ENCODE results near the gene KDM3B. TPM values are rescaled to one million over a fixed set of nuclear protein-coding genes. Genes with fewer than 3 reads are reported as not detected.

Gene KDM3B
- total RNA-seq, 8 experiments from 2014 or later = 26.3 to 78.4 (median 56.4) TPM

DNA sequence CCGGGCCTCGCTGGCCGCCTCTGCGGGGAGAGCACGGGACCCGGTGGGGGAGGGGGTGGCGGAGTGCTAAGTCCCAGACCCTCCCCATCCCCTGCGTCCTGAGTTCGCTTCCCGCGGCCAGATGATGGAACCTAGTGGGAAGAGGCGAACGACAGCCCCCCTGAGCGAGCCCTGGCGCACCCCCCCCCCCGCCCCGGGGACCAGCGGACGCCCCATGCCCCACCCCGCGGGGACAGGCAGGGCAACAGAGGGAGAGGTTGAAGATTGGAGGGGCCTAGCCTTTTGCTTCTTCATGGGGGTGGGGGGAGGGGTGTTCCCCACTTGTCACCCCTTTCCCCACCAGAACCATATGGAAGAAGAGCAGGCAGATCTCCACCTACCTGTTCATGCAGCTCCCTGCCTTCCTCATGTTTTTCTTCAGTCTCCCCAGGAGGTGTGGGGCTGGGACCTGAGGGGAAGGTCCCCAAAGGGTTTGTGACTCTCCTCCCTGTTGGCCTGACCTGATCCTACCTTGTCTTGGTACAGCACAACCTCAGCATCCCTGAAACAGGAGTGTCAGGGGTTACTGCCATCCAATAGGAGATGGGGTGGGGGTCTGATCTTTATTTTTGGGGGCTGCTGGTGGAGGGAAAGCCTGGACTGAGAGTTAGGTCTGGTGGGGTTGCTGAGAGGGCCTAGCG is 13.9 kb upstream of the KDM3B start:
- Histone ChIP-seq H3K27ac (peak overlapping the region; percentile 98 to 100), H3K4me3 (peak overlapping the region; percentile 57 to 84 (median 69)), H3K4me1 (replicated peaks in 1 of 2) (peaks cover 8 to 10% of the 10 kb centered on the region in 2 donors)
- WGBS, 10 experiments = no CpG with 5 or more reads among the region's 22 CpGs
- peak in 1 of 8 experiments; percentile 5 for ATAC-seq (replicated peaks in 6 of 8)
- in situ Hi-C loops (cut with MboI; ENCODE audit: low pct_unique_long_range_greater_than_20kb in 2 of 9, low sequenced_read_pairs in 9 of 9, unreplicated experiment in 9 of 9) = no loop called here

DNA sequence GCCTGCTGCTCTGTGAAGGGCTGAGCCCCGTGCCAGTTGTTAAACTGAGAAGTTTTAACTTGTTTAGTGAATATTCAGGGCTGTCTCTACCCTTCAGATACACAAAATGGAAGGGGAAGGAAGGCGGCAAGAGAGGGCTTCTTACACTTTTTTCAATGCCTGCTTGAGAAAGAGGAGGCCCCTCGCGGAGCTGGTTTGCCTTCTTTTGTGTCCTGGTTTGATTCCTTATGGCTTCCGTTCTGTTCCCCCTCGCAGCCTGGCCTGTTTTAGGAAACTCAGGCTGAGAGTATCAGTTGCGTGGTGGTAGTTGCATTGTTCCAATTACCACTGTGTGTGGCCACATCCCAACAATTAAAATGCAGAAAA is 13.4 kb upstream of the KDM3B start:
- in situ Hi-C loops (cut with MboI; ENCODE audit: low pct_unique_long_range_greater_than_20kb in 2 of 9, low sequenced_read_pairs in 9 of 9, unreplicated experiment in 9 of 9) = no loop called here
- WGBS, 10 experiments = 0 to 20% (median 0%) methylated on average over 1 to 3 of the region's 7 CpGs; no CpG with 5 or more reads in 4 of the 10 experiments
- Histone ChIP-seq H3K4me1 (replicated peaks in 1 of 2) (peaks cover 8 to 10% of the 10 kb centered on the region in 2 donors), H3K4me3 (peak overlapping the region; percentile 57 to 84 (median 69)), H3K27ac (peak overlapping the region; percentile 98 to 100)
- peak in 2 of 8 experiments; percentile 1 to 2 for ATAC-seq (replicated peaks in 6 of 8)

DNA sequence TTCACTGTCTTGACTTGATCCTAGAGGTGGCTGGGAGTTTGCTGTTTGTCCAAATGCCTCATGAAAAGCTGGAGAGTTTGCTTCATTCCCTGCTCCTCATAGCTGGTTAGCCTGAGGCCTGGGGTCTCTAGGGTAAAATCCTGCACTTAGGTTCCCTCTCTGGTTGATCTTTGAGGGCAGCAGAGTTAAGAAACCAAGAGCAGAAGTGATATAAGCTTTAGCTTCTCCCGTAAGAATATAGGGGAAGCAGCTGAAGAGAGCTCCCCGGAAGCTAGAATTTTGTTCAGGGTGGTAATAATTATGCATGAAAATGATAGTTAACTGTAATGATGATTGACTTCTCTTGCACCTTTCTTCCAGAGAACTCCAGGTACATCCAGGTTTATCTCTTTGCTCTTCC is 13.0 kb upstream of the KDM3B start:
- Histone ChIP-seq H3K27ac (peak overlapping the region in 1 of 2 donors; percentile 100), H3K4me1 (replicated peaks in 1 of 2) (peaks cover 8 to 10% of the 10 kb centered on the region in 2 donors), H3K4me3 (peak overlapping the region; percentile 57 to 84 (median 69))
- ATAC-seq (replicated peaks in 6 of 8) = no peak
- WGBS, 10 experiments = 24 to 88% (median 66%) methylated on average over 1 to 2 of the region's 2 CpGs; no CpG with 5 or more reads in 4 of the 10 experiments
- in situ Hi-C loops (cut with MboI; ENCODE audit: low pct_unique_long_range_greater_than_20kb in 2 of 9, low sequenced_read_pairs in 9 of 9, unreplicated experiment in 9 of 9) = no loop called here

DNA sequence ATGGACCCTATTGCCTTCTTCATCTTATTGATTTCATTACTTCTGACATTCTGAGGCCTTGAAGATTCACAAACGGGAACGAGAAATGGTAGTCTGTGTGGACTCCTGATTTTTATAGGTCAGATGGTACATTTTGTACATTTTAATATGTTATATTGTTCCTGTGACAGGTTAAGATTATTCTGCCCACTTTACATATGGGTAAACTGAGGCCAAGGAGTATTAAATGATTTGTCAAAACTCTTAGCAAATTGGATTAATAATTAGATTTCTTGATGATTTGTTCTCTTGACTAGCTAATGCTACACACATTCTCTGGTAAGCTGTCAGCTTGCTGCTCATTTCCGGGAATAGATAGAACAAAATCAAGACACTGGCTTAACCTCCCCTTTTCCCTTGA is 12.5 kb upstream of the KDM3B start:
- H3K27ac ChIP-seq = peak overlapping the region in 1 of 2 donors; percentile 100
- WGBS, 10 experiments = 75 to 100% (median 94%) methylated on average over 1 to 3 of the region's 3 CpGs

DNA sequence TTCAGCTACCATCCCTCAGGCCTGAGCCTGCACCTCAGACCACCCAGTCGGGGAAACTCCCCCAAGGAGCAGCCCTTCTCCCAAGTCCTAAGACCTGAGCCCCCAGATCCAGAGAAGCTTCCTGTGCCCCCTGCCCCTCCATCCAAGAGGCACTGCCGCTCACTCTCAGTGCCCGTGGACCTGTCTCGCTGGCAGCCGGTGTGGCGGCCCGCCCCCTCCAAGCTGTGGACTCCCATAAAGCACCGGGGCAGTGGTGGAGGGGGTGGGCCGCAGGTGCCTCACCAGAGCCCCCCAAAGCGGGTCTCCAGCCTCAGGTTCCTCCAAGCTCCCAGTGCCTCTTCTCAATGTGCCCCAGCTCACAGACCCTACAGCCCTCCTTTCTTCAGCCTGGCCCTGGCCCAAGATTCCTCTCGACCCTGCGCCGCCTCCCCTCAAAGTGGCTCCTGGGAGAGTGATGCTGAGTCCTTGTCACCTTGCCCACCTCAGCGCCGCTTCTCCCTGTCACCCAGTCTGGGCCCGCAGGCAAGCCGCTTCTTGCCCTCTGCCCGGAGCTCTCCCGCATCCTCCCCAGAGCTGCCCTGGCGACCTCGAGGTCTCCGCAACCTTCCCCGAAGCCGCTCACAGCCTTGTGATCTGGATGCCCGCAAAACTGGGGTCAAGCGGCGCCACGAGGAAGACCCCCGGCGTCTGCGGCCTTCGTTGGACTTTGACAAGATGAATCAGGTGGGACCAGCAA is 7.4 kb upstream of the KDM3B start:
- no peak overlapping the region for H3K4me3 ChIP-seq
- in situ Hi-C loops (cut with MboI; ENCODE audit: low pct_unique_long_range_greater_than_20kb in 2 of 9, low sequenced_read_pairs in 9 of 9, unreplicated experiment in 9 of 9) = no loop called here
- 96 to 100% (median 97%) methylated on average over 1 to 16 of the region's 32 CpGs; no CpG with 5 or more reads in 6 of the 10 experiments for WGBS, 10 experiments
- peaks cover 3 to 4% of the 10 kb centered on the region in 2 donors for H3K4me1 ChIP-seq (replicated peaks in 1 of 2)
- H3K27ac ChIP-seq = no peak overlapping the region
- ATAC-seq (replicated peaks in 6 of 8) = peak in 5 of 8 experiments; percentile 6 to 42 (median 31)

More for the DNA sequence above, 12.5 kb upstream of the KDM3B start:
- in situ Hi-C loops (cut with MboI; ENCODE audit: low pct_unique_long_range_greater_than_20kb in 2 of 9, low sequenced_read_pairs in 9 of 9, unreplicated experiment in 9 of 9) = no loop called here
- no peak for ATAC-seq (replicated peaks in 6 of 8)
- Histone ChIP-seq H3K4me1 (replicated peaks in 1 of 2) (peaks cover 8 to 10% of the 10 kb centered on the region in 2 donors), H3K4me3 (peak overlapping the region in 4 of 5 donors; percentile 57 to 84 (median 72))

DNA sequence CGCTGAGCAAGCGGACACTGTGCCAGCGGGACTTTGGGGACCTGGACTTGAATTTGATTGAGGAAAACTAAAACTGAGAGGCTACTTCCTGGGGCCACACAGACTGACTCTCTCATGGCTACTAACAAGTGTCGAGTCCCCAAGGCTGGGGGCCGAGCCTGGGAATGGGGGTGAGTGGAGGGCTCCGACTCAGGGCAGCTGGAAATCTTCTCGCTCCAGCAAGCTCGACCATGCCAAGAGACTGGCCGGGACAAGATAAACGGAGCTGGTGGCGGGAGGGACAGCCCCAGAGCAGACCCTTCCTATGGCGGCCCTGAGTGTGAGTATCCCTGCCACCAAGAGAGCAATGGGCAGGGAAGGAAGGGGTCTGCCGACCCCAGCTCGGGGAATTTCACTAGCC is 5.6 kb upstream of the KDM3B start:
- H3K27ac ChIP-seq = no peak overlapping the region
- H3K4me3 ChIP-seq = no peak overlapping the region
- peak in 1 of 8 experiments; percentile 16 for ATAC-seq (replicated peaks in 6 of 8)
- in situ Hi-C loops (cut with MboI; ENCODE audit: low pct_unique_long_range_greater_than_20kb in 2 of 9, low sequenced_read_pairs in 9 of 9, unreplicated experiment in 9 of 9) = no loop called here
- WGBS, 10 experiments = 93 to 100% (median 97%) methylated on average over 2 to 6 of the region's 14 CpGs; no CpG with 5 or more reads in 7 of the 10 experiments
- H3K4me1 ChIP-seq (replicated peaks in 1 of 2) = no peaks in the 10 kb centered on the region

DNA sequence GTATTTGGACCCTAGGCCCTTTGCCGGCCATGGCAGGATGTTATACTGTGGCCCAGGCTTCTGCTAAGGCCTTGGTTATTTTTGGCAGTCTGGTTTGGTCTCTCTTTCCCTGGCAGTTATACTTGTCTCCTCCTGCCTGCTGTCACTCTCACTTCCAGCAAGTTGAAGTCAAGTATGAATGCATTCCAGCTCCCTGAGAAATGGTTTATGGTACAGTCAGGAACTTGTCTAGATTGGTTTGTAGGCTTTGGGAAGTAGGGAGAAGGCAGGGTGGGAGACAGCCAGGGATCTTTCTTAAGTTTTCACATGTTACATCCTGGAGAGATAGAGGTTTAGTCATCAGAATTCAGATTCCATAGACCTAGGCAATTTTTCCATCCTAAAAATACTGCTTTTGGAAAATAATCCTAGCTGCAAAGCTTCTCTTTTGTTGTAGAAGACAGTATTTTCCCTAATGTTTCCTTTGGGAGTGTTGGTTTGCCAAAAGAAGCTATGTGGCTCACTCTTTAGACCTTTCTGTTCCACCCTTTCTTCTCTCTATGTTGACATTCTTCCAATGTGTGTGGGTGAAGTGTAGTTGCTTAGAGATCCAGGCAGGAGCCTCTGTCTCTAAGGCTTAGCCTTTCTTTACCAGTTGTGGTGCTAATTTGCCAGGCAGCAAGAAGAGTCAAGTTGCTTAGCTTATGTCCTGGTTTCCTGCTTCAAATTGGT is 2.5 kb upstream of the KDM3B start:
- no peak for ATAC-seq (replicated peaks in 6 of 8)
- Histone ChIP-seq H3K27ac (no peak overlapping the region), H3K4me3 (no peak overlapping the region), H3K4me1 (replicated peaks in 1 of 2) (peaks cover 0 to 6% of the 10 kb centered on the region in 2 donors)
- in situ Hi-C loops (cut with MboI; ENCODE audit: low pct_unique_long_range_greater_than_20kb in 2 of 9, low sequenced_read_pairs in 9 of 9, unreplicated experiment in 9 of 9) = no loop called here
- 100% methylated on average over 1 of the region's 1 CpG; no CpG with 5 or more reads in 8 of the 10 experiments for WGBS, 10 experiments

DNA sequence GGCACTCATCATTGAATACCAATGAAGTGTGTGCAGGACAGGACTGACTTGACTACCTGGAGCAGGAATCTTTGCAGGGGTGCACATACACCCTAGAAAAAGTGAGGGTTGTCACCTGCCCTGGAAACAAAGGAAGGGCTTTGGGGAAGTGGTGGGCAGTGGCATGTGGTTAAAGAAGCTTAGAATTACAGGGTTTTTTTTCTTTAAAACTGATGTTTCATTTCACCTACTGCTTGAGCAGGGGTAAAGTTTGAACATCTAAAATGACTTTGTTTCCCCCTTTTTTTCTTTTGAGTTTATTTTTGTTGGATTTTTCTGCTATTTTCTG is 2.0 kb upstream of the KDM3B start:
- Histone ChIP-seq H3K4me1 (replicated peaks in 1 of 2) (peaks cover 0 to 12% of the 10 kb centered on the region in 2 donors), H3K4me3 (no peak overlapping the region), H3K27ac (no peak overlapping the region)
- in situ Hi-C loops (cut with MboI; ENCODE audit: low pct_unique_long_range_greater_than_20kb in 2 of 9, low sequenced_read_pairs in 9 of 9, unreplicated experiment in 9 of 9) = no loop called here
- ATAC-seq (replicated peaks in 6 of 8) = no peak

DNA sequence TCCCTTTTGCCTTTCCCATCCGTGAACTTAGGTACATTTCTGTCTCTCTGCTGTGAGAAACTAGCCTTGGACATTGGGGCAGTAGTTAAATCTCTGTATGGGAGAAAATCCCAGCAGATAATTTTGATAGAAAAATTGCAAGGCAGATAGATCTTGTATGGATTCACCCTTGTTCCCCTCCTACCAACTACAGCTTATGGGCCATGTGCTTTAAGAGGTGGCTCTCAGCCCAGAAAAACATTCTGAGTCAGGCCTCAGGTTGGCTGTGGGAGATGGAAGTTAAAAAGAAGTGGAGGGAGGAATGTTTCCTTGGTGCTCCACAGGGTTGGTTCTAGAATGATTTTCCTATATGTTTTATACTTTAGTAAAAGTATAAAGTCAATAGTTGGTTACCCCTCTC is 1.4 kb upstream of the KDM3B start:
- ATAC-seq (replicated peaks in 6 of 8) = no peak
- Histone ChIP-seq H3K4me1 (replicated peaks in 1 of 2) (peaks cover 0 to 15% of the 10 kb centered on the region in 2 donors), H3K4me3 (no peak overlapping the region), H3K27ac (no peak overlapping the region)
- in situ Hi-C loops (cut with MboI; ENCODE audit: low pct_unique_long_range_greater_than_20kb in 2 of 9, low sequenced_read_pairs in 9 of 9, unreplicated experiment in 9 of 9) = no loop called here
- WGBS, 10 experiments = 86 to 100% (median 100%) methylated on average over 1 of the region's 1 CpG; no CpG with 5 or more reads in 3 of the 10 experiments

DNA sequence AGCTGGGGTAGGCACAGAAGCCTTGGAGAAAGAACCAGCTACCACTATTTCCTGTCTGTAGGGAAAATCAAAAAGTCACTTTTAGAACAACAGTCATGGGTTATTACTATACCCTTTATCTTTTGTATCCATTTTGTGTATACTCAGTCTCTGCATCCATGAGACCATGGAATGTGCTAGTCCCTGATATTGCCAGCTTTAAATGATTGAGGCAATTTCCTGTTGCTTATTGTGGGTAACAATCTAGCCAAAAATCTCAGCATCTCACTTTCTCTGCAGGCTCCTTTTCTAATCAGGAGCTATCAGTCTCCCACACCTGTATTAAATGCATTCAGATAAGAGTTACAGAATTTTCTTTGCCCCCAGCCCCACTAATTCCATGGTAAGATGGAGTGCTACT is 968 bp upstream of the KDM3B start:
- in situ Hi-C loops (cut with MboI; ENCODE audit: low pct_unique_long_range_greater_than_20kb in 2 of 9, low sequenced_read_pairs in 9 of 9, unreplicated experiment in 9 of 9) = no loop called here
- Histone ChIP-seq H3K27ac (no peak overlapping the region), H3K4me3 (no peak overlapping the region), H3K4me1 (replicated peaks in 1 of 2) (peaks cover 0 to 15% of the 10 kb centered on the region in 2 donors)
- ATAC-seq (replicated peaks in 6 of 8) = no peak

DNA sequence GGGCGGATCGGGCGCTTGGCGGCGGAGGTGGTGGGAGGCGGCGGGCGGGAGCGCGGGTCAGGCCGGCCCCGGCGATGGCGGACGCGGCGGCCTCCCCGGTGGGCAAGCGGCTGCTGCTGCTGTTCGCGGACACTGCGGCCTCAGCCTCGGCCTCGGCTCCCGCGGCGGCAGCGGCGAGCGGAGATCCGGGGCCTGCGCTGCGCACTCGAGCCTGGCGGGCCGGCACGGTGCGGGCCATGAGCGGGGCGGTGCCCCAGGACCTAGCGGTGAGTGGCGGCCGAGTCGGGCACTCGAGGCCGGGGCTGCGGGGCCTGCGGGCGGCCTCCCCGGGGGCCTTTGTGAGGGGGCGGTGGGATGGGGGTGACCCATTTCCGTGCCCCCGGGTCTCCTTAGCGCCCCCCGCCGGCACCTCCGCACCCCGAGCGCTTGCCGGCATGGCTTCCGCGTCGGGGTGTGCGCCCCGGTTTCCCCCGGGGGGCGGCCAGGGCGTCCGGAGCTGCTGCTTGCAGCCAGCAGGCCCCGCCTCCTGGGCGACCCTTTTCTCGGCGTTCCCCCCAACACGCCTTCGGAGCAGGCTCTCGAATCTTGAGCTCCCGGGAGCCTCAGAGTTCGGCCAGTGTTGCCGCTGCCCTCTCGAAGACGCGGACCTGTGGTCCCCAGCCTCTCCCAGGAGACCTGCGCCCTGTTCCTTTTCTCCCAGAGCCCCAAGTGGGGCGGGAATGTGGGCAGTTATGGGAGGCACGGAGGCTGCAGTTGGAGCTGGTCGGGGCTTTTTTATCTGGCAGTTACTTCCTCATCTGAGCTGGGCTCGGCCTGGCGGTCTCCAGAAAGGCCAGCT is 456 bp downstream of the KDM3B start:
- H3K27ac ChIP-seq = peak overlapping the region; percentile 93 to 99
- in situ Hi-C loops (cut with MboI; ENCODE audit: low pct_unique_long_range_greater_than_20kb in 2 of 9, low sequenced_read_pairs in 9 of 9, unreplicated experiment in 9 of 9) = no loop called here

DNA sequence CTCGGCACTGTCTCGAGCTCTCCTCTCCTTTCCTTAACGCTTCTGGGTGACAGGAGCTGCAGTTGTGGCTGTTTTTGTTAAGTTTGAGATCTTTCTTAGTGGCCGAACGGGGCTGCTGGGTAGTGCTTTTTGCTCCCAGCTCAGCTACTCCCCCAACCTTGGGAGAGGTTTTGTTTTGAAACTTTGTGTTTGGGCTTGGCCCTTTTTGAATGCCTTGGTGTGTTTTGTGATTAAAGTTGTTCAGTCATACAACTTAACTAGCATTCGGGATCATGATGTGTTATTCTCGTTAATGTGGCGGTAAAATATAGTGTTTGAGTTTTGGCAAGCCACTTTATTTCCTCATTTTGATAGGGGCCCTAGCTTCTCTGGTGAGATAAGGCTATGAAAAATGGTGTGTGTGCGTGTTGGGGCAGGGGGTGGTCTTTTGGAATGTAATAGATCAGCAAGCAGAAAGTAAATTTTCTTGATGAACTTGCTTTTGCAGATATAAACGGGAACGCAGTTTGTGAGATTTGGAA is 1.1 kb downstream of the KDM3B start:
- Histone ChIP-seq H3K27ac (peak overlapping the region; percentile 93 to 99), H3K4me3 (peak overlapping the region; percentile 69 to 100 (median 97)), H3K4me1 (replicated peaks in 1 of 2) (peaks cover 0 to 15% of the 10 kb centered on the region in 2 donors)
- 0 to 17% (median 0%) methylated on average over 3 to 7 of the region's 11 CpGs; no CpG with 5 or more reads in 1 of the 10 experiments for WGBS, 10 experiments
- in situ Hi-C loops (cut with MboI; ENCODE audit: low pct_unique_long_range_greater_than_20kb in 2 of 9, low sequenced_read_pairs in 9 of 9, unreplicated experiment in 9 of 9) = no loop called here
- ATAC-seq (replicated peaks in 6 of 8) = peak in 1 of 8 experiments; percentile 15

More for the DNA sequence above, 456 bp downstream of the KDM3B start:
- peak overlapping the region; percentile 69 to 100 (median 97) for H3K4me3 ChIP-seq
- ATAC-seq (replicated peaks in 6 of 8) = peak; percentile 60 to 73 (median 70)
- 0 to 7% (median 0%) methylated on average over 1 to 7 of the region's 88 CpGs; no CpG with 5 or more reads in 5 of the 10 experiments for WGBS, 10 experiments
- H3K4me1 ChIP-seq (replicated peaks in 1 of 2) = peaks cover 0 to 15% of the 10 kb centered on the region in 2 donors

Measured in motor neuron (in vitro differentiated cells).